Umbilical cord (tissue), 2 donors: ENCODE results near the gene MICU1. TPM values are rescaled to one million over a fixed set of nuclear protein-coding genes. Genes with fewer than 3 reads are reported as not detected.
"Not testable (repeated sequence)": the region's sequence is repeated elsewhere in the genome, so short reads cannot be mapped to it uniquely, and the experiment has no call there.

Experiments used
- DNase-seq: peaks from one replicate; pipeline ENCODE4 v3.0.0-alpha.2; 2015; ENCODE audit warnings: low spot score
- total RNA-seq: library from RNA; depleted of rRNA; stranded (reverse); fragments of >200 nt; gene quantifications from one replicate; pipeline ENCODE4 v1.2.3, GENCODE V29; 2014; ENCODE audit warnings: low replicate concordance; ENCODE audit not compliant: insufficient read depth

MICU1 gene
- total RNA-seq, 1 donor from 2014 or later, result 61.9 TPM

DNA sequence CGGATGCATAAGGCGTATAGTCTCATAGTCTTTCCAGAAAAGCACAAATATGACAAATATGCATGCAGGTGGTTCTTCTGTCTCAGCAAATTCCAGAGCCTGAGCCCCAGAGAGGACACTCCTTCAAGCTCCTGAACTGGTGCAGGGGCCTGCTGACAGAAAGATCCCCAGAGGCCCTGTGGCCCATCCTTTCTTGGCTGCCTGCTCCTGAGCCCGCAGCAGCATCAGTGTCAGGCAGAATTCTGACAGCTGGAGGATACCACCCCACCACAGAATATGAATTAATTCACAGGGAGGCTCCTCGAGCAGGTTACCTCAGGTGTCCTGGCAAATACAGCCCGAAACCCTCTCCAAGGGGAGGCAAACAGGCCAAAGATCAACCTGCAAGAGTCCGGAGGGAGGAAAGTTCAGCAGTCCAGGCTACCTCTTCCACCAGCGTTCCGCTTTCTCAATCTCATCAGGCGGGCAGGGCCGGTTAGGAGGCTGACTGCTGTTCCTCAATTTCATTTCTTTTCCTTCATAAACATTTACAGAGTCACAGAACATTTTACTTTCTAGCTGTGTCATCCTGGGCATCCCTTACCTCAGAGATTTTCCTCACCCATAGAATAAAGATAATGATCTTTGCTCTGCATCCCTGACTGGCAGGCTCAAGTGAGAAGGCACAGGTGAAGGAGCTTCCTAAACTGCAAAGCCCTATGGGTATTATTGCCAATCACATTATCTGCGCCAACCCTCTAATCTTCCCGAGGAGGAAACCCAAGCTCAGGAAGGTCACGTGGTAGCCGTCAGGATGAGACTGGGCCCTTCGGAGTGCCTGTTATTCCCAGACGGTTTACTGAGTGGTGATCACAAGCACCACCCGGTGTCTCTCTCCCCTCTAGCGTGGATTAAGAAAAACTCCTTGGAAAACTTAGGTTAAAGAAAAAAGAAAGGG lies 272.6 kb downstream of the MICU1 start:
- no peak for DNase-seq

- no peak for DNase-seq
These were observed 274.4 kb downstream of the MICU1 start for GRCh38 chr10:72351479-72351878.

DNA sequence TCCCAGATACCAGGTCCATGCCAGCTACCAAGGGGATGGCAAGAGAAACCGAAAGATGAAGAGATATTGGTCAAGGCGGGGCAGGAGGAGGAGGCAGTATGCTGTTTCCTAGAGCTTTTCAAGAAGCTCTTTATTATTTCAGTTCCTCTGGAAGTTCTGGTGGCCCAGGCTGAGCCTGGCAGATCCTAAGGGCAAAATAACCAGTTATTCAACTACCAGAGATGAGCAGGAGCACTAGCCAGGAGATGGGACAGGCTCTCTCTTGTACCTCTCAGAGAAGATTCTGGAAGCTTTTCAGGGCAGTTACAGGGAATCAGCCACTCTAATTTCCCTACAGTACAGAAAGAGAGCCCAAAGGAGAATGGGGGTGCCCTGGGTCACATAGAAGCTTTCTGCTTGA lies 276.4 kb downstream of the MICU1 start:
- no peak for DNase-seq

DNA sequence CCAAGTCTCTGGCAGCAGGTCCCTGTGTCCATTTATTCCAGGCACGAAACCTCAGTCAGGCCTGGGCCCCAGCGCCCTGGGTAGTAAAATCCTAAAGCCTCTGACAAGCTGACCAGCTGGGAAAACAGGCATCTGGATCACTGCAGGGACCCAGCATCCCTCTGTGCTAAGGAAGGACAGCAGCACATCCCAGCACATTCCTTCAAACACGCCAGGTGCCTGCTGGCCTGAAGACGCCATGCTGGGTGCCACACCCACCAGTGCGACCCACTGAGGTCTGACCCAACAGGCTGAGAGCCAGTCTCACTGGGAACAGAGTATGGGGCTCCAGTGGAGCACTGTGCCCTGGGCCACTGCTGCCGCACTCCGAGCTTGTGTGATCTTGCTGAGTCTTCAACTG lies 277.6 kb downstream of the MICU1 start:
- no peak for DNase-seq

DNA sequence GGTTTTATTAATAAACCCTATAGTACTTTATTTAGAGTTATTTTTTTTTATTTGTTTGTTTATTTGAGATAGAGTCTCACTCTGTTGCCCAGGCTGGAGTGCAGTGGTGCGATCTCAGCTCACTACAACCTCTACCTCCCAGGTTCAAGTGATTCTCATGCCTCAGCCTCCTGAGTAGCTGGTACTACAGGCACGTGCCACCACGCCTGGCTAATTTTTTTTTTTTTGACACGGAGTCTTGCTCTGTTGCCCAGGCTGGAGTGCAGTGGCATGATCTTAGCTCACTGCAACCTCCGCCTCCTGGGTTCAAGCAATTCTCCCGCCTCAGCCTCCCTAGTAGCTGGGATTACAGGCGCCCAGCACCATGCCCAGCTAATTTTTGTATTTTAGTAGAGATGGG lies 279.8 kb downstream of the MICU1 start:
- not testable (repeated sequence) for DNase-seq

DNA sequence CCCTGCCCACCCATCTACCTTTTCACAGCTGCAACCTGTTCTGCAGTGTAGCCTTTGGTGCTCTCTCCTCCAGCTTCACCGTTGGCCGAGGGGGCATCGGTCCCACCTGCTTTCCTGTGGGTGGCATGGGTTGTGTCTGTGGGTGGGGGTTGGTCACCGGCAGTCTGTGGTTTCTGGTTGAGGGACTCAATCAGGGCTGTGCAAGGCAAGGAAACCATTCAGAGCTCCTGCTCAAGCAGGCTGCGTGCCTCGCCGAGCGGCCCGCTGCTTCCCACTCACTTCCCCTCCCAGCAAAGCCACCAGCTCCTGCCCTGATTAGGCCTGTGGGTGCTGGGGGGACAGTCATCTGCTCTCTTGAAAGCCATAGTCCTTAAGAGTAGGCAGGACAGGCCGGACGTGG lies 280.9 kb downstream of the MICU1 start:
- DNase-seq, result no peak

GRCh38 chr10:72342911-72343310 lies 283.0 kb downstream of the MICU1 start:
- no peak for DNase-seq

- no peak for DNase-seq
These were observed 285.2 kb downstream of the MICU1 start for GRCh38 chr10:72340510-72341261.

- no peak for DNase-seq
These were observed 287.7 kb downstream of the MICU1 start for GRCh38 chr10:72338180-72338579.

GRCh38 chr10:72337722-72338121 lies 288.2 kb downstream of the MICU1 start:
- DNase-seq, result peak; percentile 85

DNA sequence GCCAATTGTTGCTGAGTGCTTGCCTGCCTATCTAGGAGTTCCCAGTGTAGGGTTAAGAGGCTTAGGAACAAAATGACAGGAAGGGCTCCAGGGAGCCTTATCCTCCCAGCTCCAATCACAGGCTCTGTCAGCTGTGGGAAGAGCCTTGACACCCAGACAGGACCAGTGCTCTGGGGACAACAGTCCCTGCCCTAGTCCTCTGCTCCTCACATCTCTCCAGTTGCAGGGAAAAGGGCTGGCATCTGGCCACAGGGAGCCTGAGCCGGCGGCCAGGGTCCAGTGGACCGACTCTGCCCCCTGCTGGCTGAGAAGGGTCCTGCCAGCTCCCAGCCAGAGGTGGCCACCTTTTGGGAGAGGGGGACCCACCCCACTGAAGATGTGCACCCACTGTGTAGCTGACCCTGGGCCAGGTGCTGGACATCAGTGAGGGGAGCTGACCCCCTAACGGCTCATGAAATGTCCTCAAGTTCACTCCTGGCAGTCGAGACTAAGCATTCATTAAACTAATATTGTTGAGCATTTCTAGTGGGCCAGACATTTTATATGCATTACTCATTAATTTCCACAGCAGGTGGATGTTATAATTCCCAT lies 288.7 kb downstream of the MICU1 start:
- DNase-seq, result peak; percentile 71

GRCh38 chr10:72336259-72337038 lies 289.4 kb downstream of the MICU1 start:
- DNase-seq, result no peak

- DNase-seq, result no peak
These were observed 290.3 kb downstream of the MICU1 start for GRCh38 chr10:72335394-72336258.

DNA sequence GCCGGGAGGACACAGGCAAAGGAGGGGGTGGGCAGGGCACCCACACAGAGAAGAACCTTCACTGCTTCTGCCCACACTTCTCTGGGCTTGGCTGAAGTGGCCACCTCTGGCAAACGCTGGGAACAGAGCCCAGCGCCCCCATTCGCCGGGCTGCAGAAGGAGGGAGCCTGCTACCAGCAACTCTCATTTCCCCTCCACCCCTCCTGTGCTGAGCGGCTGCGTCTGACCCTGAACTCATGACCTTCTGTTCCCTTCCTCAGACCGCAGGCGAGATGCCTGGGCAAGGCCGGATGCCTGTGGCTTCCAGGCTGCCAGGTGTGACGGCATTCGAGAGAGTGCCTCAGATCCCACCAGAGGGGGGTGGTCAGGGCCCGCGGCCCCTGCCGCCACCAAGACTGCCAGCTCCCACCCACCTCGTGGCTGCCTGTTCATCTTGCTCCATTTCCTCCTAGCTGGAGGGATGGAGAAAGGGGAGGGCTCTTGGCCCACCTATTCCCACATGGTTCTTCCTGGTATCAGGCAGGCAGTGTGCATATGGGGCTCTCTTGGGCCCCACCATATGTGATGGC lies 291.0 kb downstream of the MICU1 start:
- no peak for DNase-seq

DNA sequence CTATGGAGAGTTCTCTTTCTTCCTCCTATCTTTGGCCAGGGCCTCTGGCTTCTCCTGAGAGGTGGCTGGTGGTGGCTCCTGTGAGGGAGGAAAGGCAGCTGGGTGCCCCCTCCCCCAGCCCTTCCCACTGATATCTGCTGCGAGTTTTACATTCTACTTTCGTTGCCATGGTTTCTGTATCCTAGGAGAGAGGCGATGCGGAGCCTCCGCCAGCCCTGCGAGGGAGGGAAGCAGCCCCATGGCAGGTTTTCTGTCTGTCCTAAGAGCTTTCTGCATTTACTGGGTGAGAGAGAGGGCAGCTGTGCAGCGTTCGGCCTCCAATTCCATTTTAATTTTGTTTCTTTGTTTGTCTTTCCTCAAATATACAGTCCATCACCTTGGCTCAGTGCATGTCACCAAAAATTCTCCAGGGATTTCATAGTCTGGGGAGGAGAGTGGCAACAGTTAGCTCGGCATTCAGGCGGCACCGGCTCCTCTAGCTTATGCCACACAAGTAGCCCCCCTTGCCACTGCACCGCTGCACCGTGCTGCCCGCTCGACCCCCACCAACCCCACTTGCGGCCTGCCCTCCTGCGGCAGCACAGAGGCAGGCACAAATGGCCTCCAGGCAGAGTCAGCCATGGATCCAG lies 291.6 kb downstream of the MICU1 start:
- DNase-seq, result peak; percentile 90

DNA sequence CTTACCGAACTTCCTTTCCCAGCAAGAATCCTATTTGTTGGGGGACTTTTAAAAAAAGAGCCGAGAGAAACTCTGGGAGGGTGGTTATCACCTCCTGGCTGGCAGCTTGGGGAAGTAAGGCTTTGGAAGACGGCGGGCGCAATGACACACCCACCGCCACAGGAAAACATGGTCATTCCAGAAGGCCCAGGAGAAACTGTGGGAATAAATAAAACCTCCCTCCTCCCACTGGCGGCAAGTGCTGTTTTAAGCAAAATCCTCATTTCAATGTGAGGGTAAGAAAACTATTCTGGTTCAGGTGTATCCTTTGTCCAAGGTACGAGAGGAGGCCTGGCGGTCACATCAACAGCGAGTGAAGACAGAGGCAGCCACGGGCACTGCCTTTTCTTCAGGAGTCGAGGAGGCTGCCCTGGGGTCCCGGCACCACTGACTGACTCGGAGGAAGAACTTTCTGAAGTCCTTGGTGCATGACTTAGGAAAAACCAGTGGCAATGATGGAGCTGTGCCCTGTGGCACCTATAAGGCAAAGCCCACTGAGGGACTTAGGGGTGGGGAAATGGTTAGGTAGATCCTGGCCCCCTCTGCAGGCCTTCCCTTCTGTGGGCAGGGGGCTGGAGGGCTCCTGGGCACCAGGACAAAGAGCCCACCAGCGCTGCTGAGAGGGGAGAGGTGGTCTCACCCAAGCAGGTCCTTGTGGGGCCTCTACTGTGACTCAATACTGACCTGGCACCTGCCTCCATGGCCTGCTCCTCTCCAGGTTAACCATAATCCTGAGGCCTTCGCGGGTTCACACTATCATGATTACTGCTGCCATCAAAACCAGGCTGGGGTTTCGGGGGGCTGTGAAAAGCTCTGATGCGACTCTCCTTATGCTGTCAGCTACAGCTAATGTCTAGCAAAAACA lies 292.5 kb downstream of the MICU1 start:
- DNase-seq, result no peak

GRCh38 chr10:72332423-72333111 lies 293.3 kb downstream of the MICU1 start:
- DNase-seq, result no peak
